DND-41 (cell line): ENCODE results near the gene PLPP1.

Experiments used
- ATAC-seq: fragments of 200-7000 bp; cut with Tn5 transposase; 3 replicates; pipeline ENCODE4 v1.9.1; 2021; ENCODE audit warnings: low read depth; ENCODE audit not compliant: insufficient read depth
- DNase-seq: peaks from one replicate; pipeline ENCODE4 v3.0.0-alpha.2; 2020
- H2AFZ ChIP-seq: 2 replicates; pipeline ENCODE4 v1.6.0; 2012; ENCODE audit warnings: low read depth, low read length
- H3K27ac ChIP-seq: 2 replicates; pipeline ENCODE4 v1.5.1; 2012; ENCODE audit warnings: low read length, inconsistent platforms
- H3K27me3 ChIP-seq: fragments of 200-600 bp; sonication (generic); 2 replicates; pipeline ENCODE4 v1.6.0; 2012; ENCODE audit warnings: low read length, mild to moderate bottlenecking, inconsistent platforms; ENCODE audit not compliant: insufficient read depth, poor library complexity
- H3K36me3 ChIP-seq: 2 replicates; pipeline ENCODE4 v1.5.1; 2012; ENCODE audit warnings: low read length, inconsistent platforms; ENCODE audit not compliant: insufficient read depth
- H3K4me1 ChIP-seq: 2 replicates; pipeline ENCODE4 v1.5.1; 2012; ENCODE audit warnings: mild to moderate bottlenecking, low read length; ENCODE audit not compliant: insufficient read depth
- H3K4me2 ChIP-seq: 2 replicates; pipeline ENCODE4 v1.6.0; 2012; ENCODE audit warnings: mild to moderate bottlenecking, moderate library complexity, low read length, inconsistent platforms; ENCODE audit not compliant: insufficient read depth
- H3K4me3 ChIP-seq, 2 experiments: fragments of 200-600 bp in 1 of 2; shearing (Covaris generic) in 1 of 2; 2 replicates each; pipeline ENCODE4 v1.5.1; 2012 to 2016; ENCODE audit warnings: inconsistent platforms in 2 of 2, low read length in 2 of 2, mild to moderate bottlenecking in 2 of 2, low read depth in 1 of 2, moderate library complexity in 1 of 2
- H3K79me2 ChIP-seq: 2 replicates; pipeline ENCODE4 v1.6.0; 2012; ENCODE audit warnings: low read length, inconsistent platforms; ENCODE audit not compliant: insufficient read depth
- H3K9ac ChIP-seq: 2 replicates; pipeline ENCODE4 v1.6.0; 2012; ENCODE audit warnings: low read depth, mild to moderate bottlenecking, inconsistent platforms, low read length, moderate library complexity
- H3K9me3 ChIP-seq: 2 replicates; pipeline ENCODE4 v1.5.1; 2012; ENCODE audit warnings: low read length, moderate library complexity, mild to moderate bottlenecking, inconsistent platforms; ENCODE audit not compliant: insufficient read depth, severe bottlenecking
- H4K20me1 ChIP-seq: 2 replicates; pipeline ENCODE4 v1.6.0; 2012; ENCODE audit warnings: low read length; ENCODE audit not compliant: insufficient read depth
- CTCF ChIP-seq: IDR thresholded peaks from 2 replicates; pipeline ENCODE4 v1.5.1; 2012; ENCODE audit warnings: borderline replicate concordance, low read length, moderate library complexity, mild to moderate bottlenecking; ENCODE audit not compliant: poor library complexity, severe bottlenecking; ENCODE audit errors: extremely low read depth
- EZH2 ChIP-seq: IDR thresholded peaks from 3 replicates; pipeline ENCODE4 v1.6.1; 2012; ENCODE audit warnings: borderline replicate concordance, low read depth, mild to moderate bottlenecking, moderate library complexity, low read length, inconsistent platforms; ENCODE audit not compliant: severe bottlenecking

The PLPP1 gene

DNA sequence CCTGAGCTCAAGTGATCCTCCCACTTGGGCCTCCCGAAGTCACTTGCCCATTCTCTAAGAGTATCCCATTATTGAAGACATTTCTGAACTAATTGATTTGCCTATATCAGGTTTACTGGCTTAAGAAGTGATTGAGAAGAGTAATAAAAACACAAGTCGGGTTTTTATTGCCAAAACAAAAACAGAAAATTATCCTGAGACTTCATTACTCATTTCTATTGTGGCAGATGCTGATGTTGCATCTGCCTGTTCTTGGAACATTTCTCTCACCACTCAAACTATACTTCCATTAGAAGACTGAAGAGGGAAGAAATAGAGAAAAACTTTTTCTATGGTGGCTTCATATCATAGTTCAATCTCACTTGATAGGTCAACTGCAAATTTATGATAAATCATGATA lies 41.9 kb upstream of the PLPP1 start:
- H3K27ac ChIP-seq: no peak overlapping the region
- no peak overlapping the region for H3K4me2 ChIP-seq
- H3K79me2 ChIP-seq: no peaks in the 10 kb centered on the region

DNA sequence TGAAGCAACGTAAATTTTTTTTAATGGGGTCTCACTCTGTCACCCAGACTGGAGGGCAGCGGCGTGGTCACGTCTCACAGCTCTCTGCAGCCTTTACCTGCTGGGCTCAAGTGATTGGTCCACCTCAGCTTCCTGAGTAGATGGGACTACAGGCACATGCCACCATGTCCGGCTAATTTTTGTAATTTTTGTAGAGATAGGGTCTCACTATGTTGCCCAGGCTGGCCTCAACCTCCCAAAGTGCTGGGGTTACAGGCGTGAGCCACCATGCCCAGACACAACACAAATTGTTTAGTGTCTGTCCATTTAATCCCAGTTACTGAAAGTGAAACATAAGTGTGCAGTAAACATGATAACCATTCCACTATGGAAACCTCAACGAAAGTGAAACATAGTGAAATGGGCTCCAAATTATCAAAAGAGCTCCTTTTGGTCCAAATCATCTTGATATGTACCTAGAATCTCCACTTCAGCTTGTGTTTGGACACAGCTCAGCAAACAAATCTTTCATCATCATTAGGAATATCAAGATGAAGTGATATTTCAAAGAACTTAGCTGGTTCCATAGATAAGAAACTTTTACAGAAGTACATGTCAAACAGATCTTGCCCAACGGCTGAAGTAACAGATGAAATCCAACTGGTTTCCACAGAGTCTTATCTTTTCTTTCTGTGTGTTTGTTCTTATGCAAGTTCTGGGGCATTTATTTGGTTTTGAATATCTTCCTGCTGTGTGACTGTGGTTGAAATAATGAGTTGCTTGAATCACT lies 41.2 kb upstream of the PLPP1 start:
- no peaks in the 10 kb centered on the region for H4K20me1 ChIP-seq
- no peaks in the 10 kb centered on the region for H3K36me3 ChIP-seq
- no peak overlapping the region for H3K4me3 ChIP-seq
- no peak overlapping the region for H3K27ac ChIP-seq
- no peak overlapping the region for H3K9ac ChIP-seq
- no peaks in the 10 kb centered on the region for H3K79me2 ChIP-seq
- H3K27me3 ChIP-seq: no peaks in the 10 kb centered on the region
- TF ChIP-seq CTCF (no peak), EZH2 (no peak)
- H3K4me2 ChIP-seq: no peak overlapping the region
- no peaks in the 10 kb centered on the region for H3K9me3 ChIP-seq
- H2AFZ ChIP-seq: no peak overlapping the region
- DNase-seq (no peak), ATAC-seq (no peak)
- H3K4me1 ChIP-seq: no peaks in the 10 kb centered on the region

More for the DNA sequence above, 41.9 kb upstream of the PLPP1 start:
- Histone ChIP-seq H3K9ac (no peak overlapping the region), H2AFZ (no peak overlapping the region), H3K27me3 (no peaks in the 10 kb centered on the region), H3K36me3 (no peaks in the 10 kb centered on the region), H3K4me1 (peaks cover 2% of the 10 kb centered on the region), H3K4me3 (no peak overlapping the region), H4K20me1 (no peaks in the 10 kb centered on the region), H3K9me3 (no peaks in the 10 kb centered on the region)
- no peak for ATAC-seq
- no peak for DNase-seq
- no peak for TF ChIP-seq CTCF
- no peak for TF ChIP-seq EZH2

GRCh38 chr5:55572600-55572999 lies 37.8 kb upstream of the PLPP1 start:
- Histone ChIP-seq H3K9me3 (no peaks in the 10 kb centered on the region), H3K79me2 (no peaks in the 10 kb centered on the region), H3K27me3 (no peaks in the 10 kb centered on the region), H3K36me3 (no peaks in the 10 kb centered on the region), H3K9ac (no peak overlapping the region), H3K4me2 (no peak overlapping the region), H3K4me3 (no peak overlapping the region), H3K27ac (no peak overlapping the region), H4K20me1 (no peaks in the 10 kb centered on the region), H2AFZ (no peak overlapping the region), H3K4me1 (no peaks in the 10 kb centered on the region)
- ATAC-seq: no peak
- DNase-seq: no peak
- no peak for TF ChIP-seq CTCF
- TF ChIP-seq EZH2: no peak

GRCh38 chr5:55572020-55572419 lies 37.3 kb upstream of the PLPP1 start:
- TF ChIP-seq EZH2: no peak
- TF ChIP-seq CTCF: no peak
- Histone ChIP-seq H3K36me3 (no peaks in the 10 kb centered on the region), H3K27me3 (no peaks in the 10 kb centered on the region), H3K79me2 (no peaks in the 10 kb centered on the region), H3K4me3 (no peak overlapping the region), H4K20me1 (no peaks in the 10 kb centered on the region), H3K9me3 (no peaks in the 10 kb centered on the region), H2AFZ (no peak overlapping the region), H3K27ac (no peak overlapping the region), H3K9ac (no peak overlapping the region), H3K4me2 (no peak overlapping the region), H3K4me1 (no peaks in the 10 kb centered on the region)
- DNase-seq (no peak), ATAC-seq (no peak)
